Activated T-cell treated with anti-CD3 and anti-CD28 coated beads for 4 hours (primary cell): Measurements from ENCODE around the gene MROH8.
"Not testable (repeated sequence)": the region's sequence is repeated elsewhere in the genome, so short reads cannot be mapped to it uniquely, and the experiment has no call there.

Source experiments
- DNase-seq: peaks from one replicate; pipeline ENCODE4 v3.0.0-alpha.2; 2020

The MROH8 gene

DNA sequence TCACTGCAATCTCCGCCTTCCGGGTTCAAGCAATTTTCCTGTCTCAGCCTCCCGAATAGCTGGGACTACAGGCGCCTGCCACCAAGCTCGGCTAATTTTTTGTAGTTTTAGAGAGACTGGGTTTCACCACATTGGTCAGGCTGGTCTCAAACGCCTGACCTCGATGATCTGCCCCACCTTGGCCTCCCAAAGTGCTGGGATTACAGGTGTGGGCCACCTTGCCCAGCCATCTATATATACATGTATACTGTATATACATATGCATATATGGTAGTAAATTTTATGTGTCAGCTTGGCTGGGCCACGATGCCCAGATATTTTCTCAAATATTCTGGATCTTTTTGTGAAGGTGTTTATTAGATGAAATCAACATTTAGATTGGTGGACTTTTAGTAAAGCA is 102.3 kb downstream of the MROH8 start:
- DNase-seq = no peak

DNA sequence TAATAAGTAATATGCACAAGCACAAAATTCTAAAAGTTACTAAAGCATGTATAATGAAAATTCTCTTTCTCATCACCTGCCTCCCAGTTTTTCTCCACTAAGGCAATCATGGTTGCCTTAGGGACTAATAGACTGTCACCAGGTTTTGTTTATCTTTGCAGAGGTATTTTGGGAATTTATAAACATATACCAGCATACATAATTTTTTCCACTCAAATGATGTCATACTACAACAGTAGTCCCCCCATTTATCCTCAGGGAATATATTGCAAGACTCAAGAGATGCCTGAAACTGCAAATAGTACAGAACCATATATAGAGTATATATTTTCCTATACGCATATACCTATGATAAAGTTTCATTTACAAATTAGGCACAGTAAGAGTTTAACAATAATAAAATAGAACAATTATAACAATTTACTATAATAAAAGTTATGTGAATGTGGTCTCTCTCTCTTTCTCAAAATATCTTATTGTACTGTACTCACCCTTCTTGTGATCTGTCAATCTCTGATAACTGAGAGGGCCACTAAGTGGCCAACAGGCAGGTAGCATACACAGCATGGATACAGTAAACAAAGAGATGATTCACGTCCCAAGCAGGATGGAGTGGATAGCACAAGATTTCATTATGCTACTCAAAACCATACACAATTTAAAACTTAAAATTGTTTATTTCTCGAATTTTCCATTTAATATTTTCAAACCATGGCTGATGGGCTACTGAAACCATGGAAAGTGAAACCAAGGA is 103.2 kb downstream of the MROH8 start:
- no peak for DNase-seq

DNA sequence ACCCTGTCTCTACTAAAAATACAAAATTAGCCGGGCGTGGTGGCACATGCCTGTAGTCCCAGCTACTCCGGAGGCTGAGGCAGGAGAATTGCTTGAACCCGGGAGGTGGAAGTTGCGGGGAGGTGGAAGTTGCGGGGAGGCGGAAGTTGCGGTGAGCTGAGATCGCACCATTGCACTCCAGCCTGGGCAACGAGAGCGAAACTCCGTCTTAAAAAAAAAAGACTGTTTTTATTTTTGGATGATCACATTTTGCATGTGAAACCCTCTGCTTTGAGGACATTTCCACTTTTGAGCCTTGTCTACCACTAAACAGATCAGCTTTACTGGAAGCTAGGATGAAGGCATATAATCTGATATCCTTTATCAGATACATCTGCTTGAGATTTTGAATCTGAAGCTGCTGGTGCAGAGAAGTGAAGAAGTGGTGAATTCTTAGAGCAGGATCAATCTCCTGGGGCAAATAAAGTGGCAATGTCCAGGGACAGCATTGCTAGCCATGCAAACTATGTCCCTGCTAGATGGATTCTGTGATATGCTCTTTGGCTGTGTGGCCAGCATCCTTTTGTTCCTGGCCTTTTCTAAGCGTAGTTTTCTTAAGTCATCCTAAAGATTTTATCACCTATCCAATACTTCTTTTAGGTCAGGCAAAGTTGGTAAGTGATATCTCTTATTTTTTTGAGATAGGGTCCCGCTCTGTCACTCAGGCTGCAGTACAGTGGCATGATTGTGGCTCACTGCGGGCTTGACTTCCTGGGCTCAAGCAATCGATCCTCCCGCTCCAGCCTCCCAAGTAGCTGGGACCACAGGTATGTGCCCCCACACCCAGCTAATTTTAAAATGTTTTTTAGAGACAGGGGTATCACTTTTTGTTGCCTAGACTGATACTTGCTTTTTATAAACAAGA is 106.8 kb downstream of the MROH8 start:
- DNase-seq = no peak

DNA sequence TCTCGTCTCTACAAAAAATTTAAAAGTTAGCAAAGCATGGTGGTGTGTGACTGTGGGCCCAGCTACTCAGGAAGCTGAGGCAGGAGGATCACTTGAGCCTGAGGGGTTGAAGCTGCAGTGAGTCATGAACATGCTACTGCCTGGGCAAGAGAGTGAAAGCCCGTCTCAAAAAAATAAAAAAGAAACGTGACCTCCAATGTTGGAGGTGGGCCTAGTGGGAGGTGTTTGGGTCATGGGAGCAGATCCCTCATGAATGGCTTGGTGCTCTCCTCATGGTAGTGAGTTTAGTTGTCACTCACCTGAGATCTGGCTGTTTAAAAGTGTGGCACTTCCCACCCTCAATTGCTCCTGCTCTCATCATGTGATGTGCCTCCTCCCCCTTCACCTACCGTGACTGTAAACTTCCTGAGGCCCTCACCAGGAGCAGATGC is 107.9 kb downstream of the MROH8 start:
- DNase-seq = peak; percentile 8

DNA sequence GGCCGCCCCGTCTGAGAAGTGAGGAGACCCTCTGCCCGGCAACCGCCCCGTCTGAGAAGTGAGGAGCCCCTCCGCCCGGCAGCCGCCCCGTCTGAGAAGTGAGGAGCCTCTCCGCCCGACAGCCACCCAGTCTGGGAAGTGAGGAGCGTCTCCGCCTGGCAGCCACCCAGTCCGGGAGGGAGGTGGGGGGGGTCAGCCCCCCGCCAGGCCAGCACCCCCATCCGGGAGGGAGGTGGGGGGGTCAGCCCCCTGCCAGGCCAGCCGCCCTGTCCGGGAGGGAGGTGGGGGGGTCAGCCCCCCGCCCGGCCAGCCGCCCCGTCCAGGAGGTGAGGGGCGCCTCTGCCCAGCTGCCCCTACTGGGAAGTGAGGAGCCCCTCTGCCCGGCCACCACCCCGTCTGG is 109.8 kb downstream of the MROH8 start:
- DNase-seq = not testable (repeated sequence)

DNA sequence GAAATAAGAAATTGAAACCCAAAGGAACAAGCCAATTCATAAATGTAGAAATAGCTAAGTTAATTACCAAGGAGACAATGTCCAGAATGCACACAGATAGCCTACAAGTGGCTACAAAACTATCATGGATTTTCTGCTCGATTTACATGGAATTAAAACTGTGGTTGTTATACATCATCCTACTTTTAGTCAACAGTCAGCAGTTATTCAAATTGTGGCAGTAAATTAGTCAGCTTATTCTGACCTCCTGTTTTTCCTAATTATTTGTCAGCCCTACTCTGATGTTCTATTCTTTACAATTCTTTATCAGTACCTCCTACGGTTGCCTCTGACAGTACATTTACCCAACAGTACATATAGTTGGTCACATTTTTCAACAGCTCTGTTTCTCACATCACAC is 113.2 kb downstream of the MROH8 start:
- DNase-seq = no peak

DNA sequence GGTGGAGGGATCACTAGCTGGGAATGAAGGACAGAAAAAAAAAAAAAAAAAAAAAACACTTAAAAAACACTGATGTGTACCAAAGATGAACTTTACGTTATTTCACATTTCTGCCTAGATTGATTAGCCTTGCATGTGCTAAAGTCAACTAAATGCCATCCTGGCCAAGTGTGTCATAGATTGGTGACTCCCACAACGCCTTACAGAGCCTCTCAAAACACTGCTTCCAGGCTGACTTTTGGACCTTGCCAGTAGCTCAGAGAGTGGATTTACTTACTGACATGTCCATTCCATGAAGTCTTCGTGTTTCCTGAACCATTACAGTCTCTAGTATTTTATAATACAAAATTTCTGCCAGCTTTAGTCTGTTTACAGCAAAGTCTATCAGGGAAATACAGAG is 124.1 kb downstream of the MROH8 start:
- DNase-seq = no peak

DNA sequence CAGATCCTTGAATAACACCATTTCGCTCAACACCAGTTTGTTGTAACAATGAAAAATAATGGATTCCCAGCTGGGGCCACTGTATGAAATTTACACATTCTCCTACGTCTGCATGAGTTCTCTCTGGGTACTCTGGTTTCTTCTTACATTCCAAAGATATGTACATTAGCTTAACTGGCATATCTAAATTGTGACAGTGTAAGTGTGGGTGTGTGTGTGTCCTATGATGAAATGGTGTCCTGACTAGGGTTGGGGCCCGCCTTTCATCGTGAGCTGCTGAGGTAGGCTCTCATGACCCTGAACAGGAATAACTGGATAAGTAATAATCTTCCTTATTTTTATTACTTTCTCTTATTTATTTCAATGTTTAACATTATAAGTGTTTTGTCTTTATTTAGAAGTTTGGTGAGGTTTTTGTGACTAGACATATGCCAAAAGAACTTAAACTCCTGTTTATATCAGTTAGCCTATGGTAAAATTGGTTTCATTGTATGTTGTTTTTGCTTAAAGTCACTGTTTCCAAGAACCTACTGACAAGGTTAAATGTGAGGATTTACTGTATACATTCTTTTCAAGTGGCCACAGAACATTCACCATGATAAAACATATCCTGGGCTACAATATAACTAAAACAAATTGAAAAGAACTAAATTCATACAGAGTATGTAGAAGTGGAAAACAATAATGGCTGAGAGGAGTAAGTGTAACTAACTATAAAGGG is 126.0 kb downstream of the MROH8 start:
- no peak for DNase-seq
